ENCODE measurements around the gene PHACTR4. TPM values are rescaled to one million over a fixed set of nuclear protein-coding genes. Genes with fewer than 3 reads are reported as not detected.

The PHACTR4 gene
- total and polyA plus RNA-seq, 2 of the 4 experiments (the other 2 are of a cell fraction) = 7.5 to 15.0 TPM

DNA sequence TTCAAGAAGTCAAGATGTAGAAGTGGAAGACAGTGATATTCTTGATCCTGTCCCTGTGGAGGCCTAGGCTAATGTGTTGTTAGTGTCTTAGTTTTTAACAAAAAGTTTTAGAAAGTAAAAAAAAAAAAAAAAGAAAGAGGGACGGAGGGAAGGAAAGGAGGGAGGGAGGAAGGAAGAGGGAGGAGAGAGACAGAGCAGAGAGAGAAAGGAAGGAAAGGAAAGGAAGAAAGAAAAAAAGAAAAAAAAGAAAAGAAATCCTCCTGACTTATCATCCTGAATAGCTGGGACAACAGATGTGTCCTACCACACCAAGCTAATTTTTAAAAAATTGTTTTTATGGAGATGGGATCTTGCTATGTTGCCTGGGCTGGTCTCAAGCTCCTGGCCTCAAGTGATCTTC lies 24.6 kb downstream of the PHACTR4 start:
- Histone ChIP-seq H3K9ac (ENCODE audit: low read depth, low read length) (no peak overlapping the region), H3K4me3 (ENCODE audit: insufficient read depth, low read depth, low read length) (no peak overlapping the region), H2BK15ac (ENCODE audit: low read depth, low read length) (no peak overlapping the region), H3K27me3 (ENCODE audit: control insufficient read depth, insufficient read depth, low read length) (no peaks in the 10 kb centered on the region), H3K9me1 (ENCODE audit: insufficient read depth, low read length) (0 out of 2 replicates have a peak, but pooled peaks cover 9% of the 10 kb centered on the region), H2BK20ac (ENCODE audit: low read depth, low read length) (no peak overlapping the region), H3K56ac (ENCODE audit: extremely low read depth, insufficient read depth, low read length) (no peak overlapping the region), H3K23ac (ENCODE audit: low read depth, low read length) (no peak overlapping the region), H4K5ac (ENCODE audit: low read depth, low read length) (no peak overlapping the region), H3K27ac (ENCODE audit: insufficient read depth, low read length) (no peak overlapping the region), H4K8ac (ENCODE audit: low read depth in 2 of 2, low read length in 2 of 2) (no peak overlapping the region), H2BK120ac (ENCODE audit: low read depth, low read length) (no peak overlapping the region), H3K18ac (ENCODE audit: low read depth, low read length) (no peak overlapping the region), H2BK5ac (ENCODE audit: low read depth, low read length, poor library complexity, severe bottlenecking) (no peak overlapping the region), H2AK9ac (replicated peaks; ENCODE audit: low read depth, low read length, poor library complexity) (no peak overlapping the region), H3K14ac (replicated peaks; ENCODE audit: low read depth, low read length) (no peak overlapping the region), H3K4me1 (ENCODE audit: control insufficient read depth, insufficient read depth, low read length) (peaks cover 2% of the 10 kb centered on the region; the same call in 1 of the 2 replicates), H3K4ac (ENCODE audit: low read depth, low read length) (no peak overlapping the region), H4K91ac (ENCODE audit: insufficient read depth, low read depth, low read length) (no peak overlapping the region), H2AFZ (replicated peaks; ENCODE audit: low read length, poor library complexity) (no peak overlapping the region), H2AK5ac (ENCODE audit: low read depth, low read length) (no peak overlapping the region), H4K20me1 (ENCODE audit: insufficient read depth, low read length) (peaks cover 42% of the 10 kb centered on the region), H3K4me2 (ENCODE audit: low read depth, low read length) (no peak overlapping the region), H3K79me1 (ENCODE audit: low read depth in 1 of 2, low read length in 2 of 2) (peaks cover 10 to 44% of the 10 kb centered on the region in 2 experiments), H3K36me3 (ENCODE audit: control insufficient read depth, insufficient read depth, low read length) (peaks cover 1% of the 10 kb centered on the region), H3K9me3 (ENCODE audit: control insufficient read depth, insufficient read depth, low read length) (no peaks in the 10 kb centered on the region)
- in situ Hi-C loops (cut with MboI; ENCODE audit: low sequenced_read_pairs) = no loop called here
- POLR2A ChIA-PET (ENCODE audit: unreplicated experiment) = no interaction called here
- BruUV-seq (replicated peaks) = no TSS peak
- 67% methylated on average over 1 of the region's 1 CpG; no CpG with 5 or more reads in 1 of the 2 experiments for WGBS, 2 experiments (ENCODE audit: extremely low coverage in 2 of 2, insufficient read length in 1 of 2)
- TF ChIP-seq FOS (IDR thresholded peaks at IDR 0.05; ENCODE audit: low read depth, low read length) = no peak
- TF ChIP-seq RFX5 (IDR thresholded peaks at IDR 0.05; ENCODE audit: low read depth, low read length) = no peak
- TF ChIP-seq CEBPB (IDR thresholded peaks at IDR 0.05; ENCODE audit: low read depth, low read length) = no peak
- no peak for TF ChIP-seq RAD21 (IDR thresholded peaks at IDR 0.05; ENCODE audit: low read length)
- TF ChIP-seq CHD1 (IDR thresholded peaks at IDR 0.05; ENCODE audit: low read depth, low read length) = no peak
- TF ChIP-seq MXI1 (IDR thresholded peaks at IDR 0.05; ENCODE audit: borderline replicate concordance, low read depth, low read length) = no peak
- no peak for TF ChIP-seq RCOR1 (IDR thresholded peaks at IDR 0.05; ENCODE audit: insufficient replicate concordance, low read length)
- no peak for TF ChIP-seq MAZ (IDR thresholded peaks at IDR 0.05; ENCODE audit: borderline replicate concordance, low read depth, low read length)
- TF ChIP-seq, protein P1, sequence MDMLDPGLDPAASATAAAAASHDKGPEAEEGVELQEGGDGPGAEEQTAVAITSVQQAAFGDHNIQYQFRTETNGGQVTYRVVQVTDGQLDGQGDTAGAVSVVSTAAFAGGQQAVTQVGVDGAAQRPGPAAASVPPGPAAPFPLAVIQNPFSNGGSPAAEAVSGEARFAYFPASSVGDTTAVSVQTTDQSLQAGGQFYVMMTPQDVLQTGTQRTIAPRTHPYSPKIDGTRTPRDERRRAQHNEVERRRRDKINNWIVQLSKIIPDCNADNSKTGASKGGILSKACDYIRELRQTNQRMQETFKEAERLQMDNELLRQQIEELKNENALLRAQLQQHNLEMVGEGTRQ (IDR thresholded peaks at IDR 0.05; ENCODE audit: low read depth, low read length) = no peak
- TF ChIP-seq, protein P2, sequence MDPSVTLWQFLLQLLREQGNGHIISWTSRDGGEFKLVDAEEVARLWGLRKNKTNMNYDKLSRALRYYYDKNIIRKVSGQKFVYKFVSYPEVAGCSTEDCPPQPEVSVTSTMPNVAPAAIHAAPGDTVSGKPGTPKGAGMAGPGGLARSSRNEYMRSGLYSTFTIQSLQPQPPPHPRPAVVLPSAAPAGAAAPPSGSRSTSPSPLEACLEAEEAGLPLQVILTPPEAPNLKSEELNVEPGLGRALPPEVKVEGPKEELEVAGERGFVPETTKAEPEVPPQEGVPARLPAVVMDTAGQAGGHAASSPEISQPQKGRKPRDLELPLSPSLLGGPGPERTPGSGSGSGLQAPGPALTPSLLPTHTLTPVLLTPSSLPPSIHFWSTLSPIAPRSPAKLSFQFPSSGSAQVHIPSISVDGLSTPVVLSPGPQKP (IDR thresholded peaks at IDR 0.05; ENCODE audit: borderline replicate concordance, low read depth, low read length) = no peak
- dilution Hi-C loops (cut with HindIII; ENCODE audit: low sequenced_read_pairs, unreplicated experiment) = no loop called here
- CTCF ChIA-PET = interaction anchor here (1.2 kb wide), 1 partner anchor 146 kb away, joined by 3 read pairs; no protein-coding TSS in a partner anchor
- DNase-seq (no peak), ATAC-seq (ENCODE audit: low read depth) (no peak)
- intact Hi-C loops (cut with micrococcal nuclease) = no loop called here
